GM12873 (cell line): Measurements from ENCODE around the gene FAM180A.

Source experiments
- CTCF ChIP-seq: IDR thresholded peaks from 2 replicates; pipeline ENCODE4 v1.5.1; 2012; ENCODE audit warnings: low read depth, mild to moderate bottlenecking, moderate library complexity, low read length, control low read depth; ENCODE audit not compliant: insufficient read depth; ENCODE audit errors: missing control alignments

Gene FAM180A

GRCh38 chr7:135759532-135759931, 10.9 kb upstream of the FAM180A start:
- TF ChIP-seq CTCF = no peak

- TF ChIP-seq CTCF = no peak
Measured at GRCh38 chr7:135758531-135758932, 9.9 kb upstream of the FAM180A start.

- no peak for TF ChIP-seq CTCF
Measured at GRCh38 chr7:135757719-135758411, 9.3 kb upstream of the FAM180A start.

GRCh38 chr7:135756191-135756590, 7.6 kb upstream of the FAM180A start:
- TF ChIP-seq CTCF = no peak

DNA sequence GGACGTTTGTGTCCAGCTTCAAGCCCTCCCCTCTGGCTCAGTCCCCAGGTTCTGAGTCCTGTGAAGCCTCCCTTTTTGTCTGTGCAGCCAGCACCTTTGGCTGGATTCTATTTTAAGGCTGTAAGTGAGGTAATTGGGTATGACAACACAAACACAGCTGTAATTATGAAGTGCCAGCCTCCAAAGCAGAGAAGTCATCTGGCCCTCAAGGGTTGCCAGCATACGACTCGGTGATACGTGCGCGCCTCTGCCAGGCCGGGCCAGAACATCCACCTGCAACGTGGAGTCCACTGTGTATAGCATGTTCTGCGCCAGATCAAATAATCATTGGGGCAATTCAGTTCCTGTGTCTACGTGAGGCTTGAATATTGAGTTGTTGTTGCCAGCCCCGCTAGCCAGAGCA, 6.7 kb upstream of the FAM180A start:
- no peak for TF ChIP-seq CTCF

DNA sequence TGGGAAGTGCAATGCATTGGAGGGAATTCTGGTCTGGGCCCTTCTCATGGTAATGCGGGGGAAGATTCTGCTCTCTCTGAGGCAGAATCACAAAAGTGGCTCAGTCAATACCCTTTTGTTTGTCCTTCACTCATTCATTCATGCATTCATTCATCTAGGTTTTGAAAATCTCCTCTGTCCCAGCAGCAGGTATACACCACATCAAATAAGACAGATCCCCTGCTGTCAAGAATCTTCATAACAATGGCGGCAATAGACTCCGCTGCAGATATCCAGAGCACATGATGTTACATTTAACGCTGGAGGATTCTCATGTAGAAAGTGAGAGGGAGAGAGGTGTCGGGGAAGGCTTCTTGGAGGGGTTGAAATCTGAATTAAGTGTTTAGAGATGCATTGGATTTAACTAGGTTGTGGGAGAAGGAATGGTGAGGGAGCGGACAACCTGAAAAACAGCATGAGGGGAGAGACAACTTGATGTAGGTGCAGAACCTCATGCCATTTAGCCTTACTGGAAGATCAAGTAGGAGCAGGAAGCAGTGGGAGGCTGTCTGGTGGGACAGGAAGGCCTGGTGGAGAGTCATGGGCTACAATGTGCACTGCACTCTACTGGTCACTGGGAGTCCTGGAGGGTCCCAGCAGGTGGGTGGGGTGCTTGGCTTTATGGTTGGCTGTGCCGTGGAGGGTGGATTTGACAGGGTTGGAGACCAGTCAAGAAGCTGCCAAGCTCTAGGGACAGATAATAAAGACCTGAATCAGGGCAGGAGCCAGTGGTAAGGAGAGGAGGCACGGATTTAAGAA, 5.2 kb upstream of the FAM180A start:
- no peak for TF ChIP-seq CTCF

- TF ChIP-seq CTCF = no peak
Measured at GRCh38 chr7:135747366-135747765, 1.2 kb downstream of the FAM180A start.
